ENCODE data around the gene SNX5.

The SNX5 gene

GRCh38 chr20:17990278-17990972 lies 21.8 kb upstream of the SNX5 start:
- H3K36me3 ChIP-seq (ENCODE audit: insufficient read depth, low read length), result peaks cover 7% of the 10 kb centered on the region
- H3K27me3 ChIP-seq (ENCODE audit: control insufficient read depth, insufficient read depth, low read length), result no peaks in the 10 kb centered on the region
- no peaks in the 10 kb centered on the region for H3K9me3 ChIP-seq (replicated peaks; ENCODE audit: low read length)
- no peak overlapping the region for H3K4me2 ChIP-seq (ENCODE audit: low read length)
- peaks cover 4% of the 10 kb centered on the region for H3K4me1 ChIP-seq (ENCODE audit: control insufficient read depth, insufficient read depth, low read length)
- no peak overlapping the region for H3K9ac ChIP-seq (ENCODE audit: low read depth, low read length)
- no peak overlapping the region for H3K4me3 ChIP-seq (ENCODE audit: low read length)

GRCh38 chr20:17987988-17988387 lies 19.4 kb upstream of the SNX5 start:
- Histone ChIP-seq H3K4me2 (ENCODE audit: low read length) (no peak overlapping the region), H3K9me3 (replicated peaks; ENCODE audit: low read length) (no peaks in the 10 kb centered on the region), H3K36me3 (ENCODE audit: insufficient read depth, low read length) (peaks cover 7% of the 10 kb centered on the region)

GRCh38 chr20:17985388-17986018 lies 16.9 kb upstream of the SNX5 start:
- no peak overlapping the region for H3K9ac ChIP-seq (ENCODE audit: low read depth, low read length)
- H3K27me3 ChIP-seq (ENCODE audit: control insufficient read depth, insufficient read depth, low read length), result no peaks in the 10 kb centered on the region
- H3K9me3 ChIP-seq (replicated peaks; ENCODE audit: low read length), result no peaks in the 10 kb centered on the region
- no peak overlapping the region for H3K4me2 ChIP-seq (ENCODE audit: low read length)
- H3K36me3 ChIP-seq (ENCODE audit: insufficient read depth, low read length), result peaks cover 10% of the 10 kb centered on the region
- no peaks in the 10 kb centered on the region for H3K4me1 ChIP-seq (ENCODE audit: control insufficient read depth, insufficient read depth, low read length)
- no peak overlapping the region for H3K4me3 ChIP-seq (ENCODE audit: low read length)

More at GRCh38 chr20:17987988-17988387, 19.4 kb upstream of the SNX5 start:
- peaks cover 4% of the 10 kb centered on the region for H3K4me1 ChIP-seq (ENCODE audit: control insufficient read depth, insufficient read depth, low read length)
- H3K27me3 ChIP-seq (ENCODE audit: control insufficient read depth, insufficient read depth, low read length), result no peaks in the 10 kb centered on the region
- H3K9ac ChIP-seq (ENCODE audit: low read depth, low read length), result no peak overlapping the region
- H3K4me3 ChIP-seq (ENCODE audit: low read length), result no peak overlapping the region

- peaks cover 8% of the 10 kb centered on the region for H3K36me3 ChIP-seq (ENCODE audit: insufficient read depth, low read length)
- no peaks in the 10 kb centered on the region for H3K9me3 ChIP-seq (replicated peaks; ENCODE audit: low read length)
- H3K27me3 ChIP-seq (ENCODE audit: control insufficient read depth, insufficient read depth, low read length), result no peaks in the 10 kb centered on the region
- H3K9ac ChIP-seq (ENCODE audit: low read depth, low read length), result no peak overlapping the region
- H3K4me1 ChIP-seq (ENCODE audit: control insufficient read depth, insufficient read depth, low read length), result peaks cover 26% of the 10 kb centered on the region
- no peak overlapping the region for H3K4me2 ChIP-seq (ENCODE audit: low read length)
- H3K4me3 ChIP-seq (ENCODE audit: low read length), result no peak overlapping the region
These were observed 7.7 kb upstream of the SNX5 start for GRCh38 chr20:17976305-17976704.

GRCh38 chr20:17972121-17972520 lies 3.5 kb upstream of the SNX5 start:
- Histone ChIP-seq H3K27me3 (ENCODE audit: control insufficient read depth, insufficient read depth, low read length) (no peaks in the 10 kb centered on the region), H3K4me2 (ENCODE audit: low read length) (peak overlapping the region; percentile 98), H3K36me3 (ENCODE audit: insufficient read depth, low read length) (peaks cover 6% of the 10 kb centered on the region), H3K4me1 (ENCODE audit: control insufficient read depth, insufficient read depth, low read length) (peaks cover 40% of the 10 kb centered on the region), H3K9ac (ENCODE audit: low read depth, low read length) (peak overlapping the region; percentile 100), H3K9me3 (replicated peaks; ENCODE audit: low read length) (no peaks in the 10 kb centered on the region), H3K4me3 (ENCODE audit: low read length) (peak overlapping the region; percentile 98)

- Histone ChIP-seq H3K4me1 (ENCODE audit: control insufficient read depth, insufficient read depth, low read length) (peaks cover 40% of the 10 kb centered on the region), H3K9me3 (replicated peaks; ENCODE audit: low read length) (no peaks in the 10 kb centered on the region), H3K4me3 (ENCODE audit: low read length) (peak overlapping the region; percentile 98), H3K9ac (ENCODE audit: low read depth, low read length) (peak overlapping the region; percentile 100), H3K27me3 (ENCODE audit: control insufficient read depth, insufficient read depth, low read length) (no peaks in the 10 kb centered on the region), H3K36me3 (ENCODE audit: insufficient read depth, low read length) (peaks cover 6% of the 10 kb centered on the region), H3K4me2 (ENCODE audit: low read length) (peak overlapping the region; percentile 98)
These were observed 2.9 kb upstream of the SNX5 start for GRCh38 chr20:17971300-17972013.

- Histone ChIP-seq H3K9ac (ENCODE audit: low read depth, low read length) (peak overlapping the region; percentile 100), H3K9me3 (replicated peaks; ENCODE audit: low read length) (no peaks in the 10 kb centered on the region), H3K4me3 (ENCODE audit: low read length) (peak overlapping the region; percentile 98), H3K4me1 (ENCODE audit: control insufficient read depth, insufficient read depth, low read length) (peaks cover 51% of the 10 kb centered on the region), H3K27me3 (ENCODE audit: control insufficient read depth, insufficient read depth, low read length) (no peaks in the 10 kb centered on the region), H3K4me2 (ENCODE audit: low read length) (peak overlapping the region; percentile 98), H3K36me3 (ENCODE audit: insufficient read depth, low read length) (peaks cover 6% of the 10 kb centered on the region)
These were observed 1.4 kb upstream of the SNX5 start for GRCh38 chr20:17969884-17970409.

- Histone ChIP-seq H3K4me1 (ENCODE audit: control insufficient read depth, insufficient read depth, low read length) (peaks cover 57% of the 10 kb centered on the region), H3K4me2 (ENCODE audit: low read length) (peak overlapping the region; percentile 98), H3K9ac (ENCODE audit: low read depth, low read length) (peak overlapping the region; percentile 100)
These were observed 787 bp upstream of the SNX5 start for GRCh38 chr20:17969278-17969883.

GRCh38 chr20:17967521-17968365 lies 851 bp downstream of the SNX5 start:
- Histone ChIP-seq H3K4me3 (ENCODE audit: low read length) (peak overlapping the region; percentile 98), H3K27me3 (ENCODE audit: control insufficient read depth, insufficient read depth, low read length) (no peaks in the 10 kb centered on the region), H3K4me1 (ENCODE audit: control insufficient read depth, insufficient read depth, low read length) (peaks cover 61% of the 10 kb centered on the region), H3K9ac (ENCODE audit: low read depth, low read length) (peak overlapping the region; percentile 100), H3K4me2 (ENCODE audit: low read length) (peak overlapping the region; percentile 98), H3K9me3 (replicated peaks; ENCODE audit: low read length) (no peaks in the 10 kb centered on the region), H3K36me3 (ENCODE audit: insufficient read depth, low read length) (peaks cover 15% of the 10 kb centered on the region)

More at GRCh38 chr20:17969278-17969883, 787 bp upstream of the SNX5 start:
- peaks cover 4% of the 10 kb centered on the region for H3K36me3 ChIP-seq (ENCODE audit: insufficient read depth, low read length)
- no peaks in the 10 kb centered on the region for H3K27me3 ChIP-seq (ENCODE audit: control insufficient read depth, insufficient read depth, low read length)
- no peaks in the 10 kb centered on the region for H3K9me3 ChIP-seq (replicated peaks; ENCODE audit: low read length)
- H3K4me3 ChIP-seq (ENCODE audit: low read length), result peak overlapping the region; percentile 98

GRCh38 chr20:17966432-17967310 lies 1.9 kb downstream of the SNX5 start:
- Histone ChIP-seq H3K4me1 (ENCODE audit: control insufficient read depth, insufficient read depth, low read length) (peaks cover 60% of the 10 kb centered on the region), H3K36me3 (ENCODE audit: insufficient read depth, low read length) (peaks cover 15% of the 10 kb centered on the region), H3K9me3 (replicated peaks; ENCODE audit: low read length) (no peaks in the 10 kb centered on the region), H3K4me3 (ENCODE audit: low read length) (peak overlapping the region; percentile 98), H3K4me2 (ENCODE audit: low read length) (peak overlapping the region; percentile 98), H3K27me3 (ENCODE audit: control insufficient read depth, insufficient read depth, low read length) (no peaks in the 10 kb centered on the region), H3K9ac (ENCODE audit: low read depth, low read length) (peak overlapping the region; percentile 100)

Data from skeletal muscle satellite cell (primary cell).